Measurements from ENCODE around the gene TCP11L2. TPM values are rescaled to one million over a fixed set of nuclear protein-coding genes. Genes with fewer than 3 reads are reported as not detected.
A peak's percentile ranks its signal among the peaks of the same experiment; 100 is the strongest.

Gene TCP11L2
- total RNA-seq = 126 TPM
- long read RNA-seq, transcript TCP11L2-203 (7 exons, 1,788 nt) = major isoform, 10 of 21 reads
- long read RNA-seq, partial matches to known transcripts = 0 of 21 reads
- long read RNA-seq, other reads (novel, unspliced or antisense) = 7 of 21 reads

DNA sequence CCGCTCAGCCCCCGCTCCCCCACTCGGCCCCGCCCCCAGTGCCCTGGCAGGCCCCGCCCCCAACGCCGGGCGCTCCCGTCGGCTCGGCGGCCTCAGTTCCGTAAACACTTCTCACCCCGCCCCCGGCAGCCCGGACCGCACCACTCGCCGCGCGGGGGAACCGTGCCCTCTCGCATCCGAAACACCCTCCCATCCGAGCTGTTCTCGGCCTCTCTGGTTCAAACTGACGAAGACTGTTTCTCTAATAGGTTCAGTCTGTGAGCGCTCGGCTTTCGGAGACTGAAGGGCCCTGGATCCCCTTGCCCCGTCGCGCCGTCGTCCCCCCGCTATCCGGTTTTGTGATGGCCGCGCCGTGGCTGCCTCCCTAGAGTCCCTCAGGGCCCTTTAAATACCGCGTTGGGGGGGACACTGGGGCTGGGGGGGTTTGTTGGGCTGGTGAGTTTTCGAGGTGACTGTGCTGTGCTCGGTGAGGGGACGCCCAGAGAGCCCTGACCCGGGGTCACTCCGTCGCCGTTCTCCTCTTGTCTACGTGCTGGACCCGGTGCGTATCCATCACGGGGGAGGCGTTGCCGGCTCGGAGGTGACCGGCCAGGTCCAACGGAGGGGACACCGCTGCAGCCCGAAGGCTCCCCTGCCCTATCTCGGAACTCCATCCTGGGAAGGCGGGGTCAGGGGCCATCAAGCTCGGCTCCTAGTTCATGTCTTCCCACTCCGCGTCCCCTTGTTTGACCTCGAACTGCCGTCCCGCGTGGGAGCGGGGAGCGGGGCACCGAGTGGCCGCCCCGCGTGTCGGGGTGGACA, at the start of gene TCP11L2:
Gene TCP11L2 (plus strand): TSS at position 333 of the 801 bp plus-strand sequence. CDS start 8,343 bp downstream, outside the sequence.
- peak within 1 kb of the TSS; percentile 97 for H3K4me3 ChIP-seq
- intact Hi-C loops (cut with micrococcal nuclease) = no loop called here
- peak within 1 kb of the TSS; percentile 98 for H3K27ac ChIP-seq (replicated peaks)
- H3K36me3 ChIP-seq = peaks cover 6% of the 10 kb centered on the region
- H3K9me3 ChIP-seq (replicated peaks) = no peaks in the 10 kb centered on the region
- no peaks in the 10 kb centered on the region for H3K27me3 ChIP-seq (ENCODE audit: low read depth)
- peak; percentile 92 for DNase-seq
- TF ChIP-seq, protein P1, sequence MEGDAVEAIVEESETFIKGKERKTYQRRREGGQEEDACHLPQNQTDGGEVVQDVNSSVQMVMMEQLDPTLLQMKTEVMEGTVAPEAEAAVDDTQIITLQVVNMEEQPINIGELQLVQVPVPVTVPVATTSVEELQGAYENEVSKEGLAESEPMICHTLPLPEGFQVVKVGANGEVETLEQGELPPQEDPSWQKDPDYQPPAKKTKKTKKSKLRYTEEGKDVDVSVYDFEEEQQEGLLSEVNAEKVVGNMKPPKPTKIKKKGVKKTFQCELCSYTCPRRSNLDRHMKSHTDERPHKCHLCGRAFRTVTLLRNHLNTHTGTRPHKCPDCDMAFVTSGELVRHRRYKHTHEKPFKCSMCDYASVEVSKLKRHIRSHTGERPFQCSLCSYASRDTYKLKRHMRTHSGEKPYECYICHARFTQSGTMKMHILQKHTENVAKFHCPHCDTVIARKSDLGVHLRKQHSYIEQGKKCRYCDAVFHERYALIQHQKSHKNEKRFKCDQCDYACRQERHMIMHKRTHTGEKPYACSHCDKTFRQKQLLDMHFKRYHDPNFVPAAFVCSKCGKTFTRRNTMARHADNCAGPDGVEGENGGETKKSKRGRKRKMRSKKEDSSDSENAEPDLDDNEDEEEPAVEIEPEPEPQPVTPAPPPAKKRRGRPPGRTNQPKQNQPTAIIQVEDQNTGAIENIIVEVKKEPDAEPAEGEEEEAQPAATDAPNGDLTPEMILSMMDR (IDR thresholded peaks at IDR 0.05; ENCODE audit: borderline replicate concordance) = no peak
- peaks cover 83% of the 10 kb centered on the region for H3K4me1 ChIP-seq

DNA sequence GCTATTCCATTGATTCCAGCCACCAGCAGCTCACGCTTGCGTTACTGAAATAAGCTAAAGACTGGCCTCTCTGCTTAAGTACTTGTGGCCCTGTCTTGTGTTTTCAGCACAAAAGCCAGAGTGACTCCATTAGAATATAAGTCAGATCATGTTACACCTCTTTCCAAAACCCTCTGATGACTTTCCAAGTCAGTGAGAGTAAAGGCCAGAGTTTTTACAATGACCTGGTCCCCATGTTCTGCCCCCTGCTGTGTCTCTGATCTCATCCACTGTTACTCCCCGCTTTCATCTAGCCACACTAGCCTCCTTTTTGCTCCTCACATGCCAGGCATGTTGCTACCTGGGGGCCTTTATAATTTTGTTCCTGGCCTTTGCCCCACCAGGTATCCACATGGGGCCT, 47.8 kb upstream of the TCP11L2 start:
- Histone ChIP-seq H3K9me3 (replicated peaks) (no peaks in the 10 kb centered on the region), H3K27ac (replicated peaks) (no peak overlapping the region), H3K36me3 (no peaks in the 10 kb centered on the region), H3K27me3 (ENCODE audit: low read depth) (no peaks in the 10 kb centered on the region), H3K4me3 (no peak overlapping the region), H3K4me1 (peaks cover 1% of the 10 kb centered on the region)
- intact Hi-C loops (cut with micrococcal nuclease) = no loop called here
- TF ChIP-seq, protein P1 (IDR thresholded peaks at IDR 0.05; ENCODE audit: borderline replicate concordance) = no peak
- DNase-seq = no peak

DNA sequence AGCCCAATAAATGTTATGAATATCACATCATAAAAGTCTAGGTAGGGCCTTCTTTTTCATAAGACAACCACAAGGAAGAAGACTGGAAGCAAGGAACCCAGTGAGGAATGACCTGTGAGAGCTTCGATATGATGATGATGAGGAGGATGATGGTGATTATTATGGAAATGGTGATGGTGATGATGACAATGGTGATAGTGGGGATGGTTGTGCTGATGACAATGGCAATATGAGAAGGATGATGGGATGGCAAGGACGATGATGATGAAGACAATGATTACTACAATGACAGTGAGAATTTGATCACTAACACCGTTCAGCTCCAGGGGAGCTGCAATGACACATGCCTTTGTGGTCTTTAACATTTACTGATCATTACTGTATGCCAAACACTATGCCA, 47.0 kb upstream of the TCP11L2 start:
- no peaks in the 10 kb centered on the region for H3K9me3 ChIP-seq (replicated peaks)
- H3K27ac ChIP-seq (replicated peaks) = no peak overlapping the region
- no peaks in the 10 kb centered on the region for H3K27me3 ChIP-seq (ENCODE audit: low read depth)
- TF ChIP-seq, protein P1 (IDR thresholded peaks at IDR 0.05; ENCODE audit: borderline replicate concordance) = no peak
- no peaks in the 10 kb centered on the region for H3K36me3 ChIP-seq
- intact Hi-C loops (cut with micrococcal nuclease) = no loop called here
- no peak overlapping the region for H3K4me3 ChIP-seq
- H3K4me1 ChIP-seq = no peaks in the 10 kb centered on the region
- no peak for DNase-seq

DNA sequence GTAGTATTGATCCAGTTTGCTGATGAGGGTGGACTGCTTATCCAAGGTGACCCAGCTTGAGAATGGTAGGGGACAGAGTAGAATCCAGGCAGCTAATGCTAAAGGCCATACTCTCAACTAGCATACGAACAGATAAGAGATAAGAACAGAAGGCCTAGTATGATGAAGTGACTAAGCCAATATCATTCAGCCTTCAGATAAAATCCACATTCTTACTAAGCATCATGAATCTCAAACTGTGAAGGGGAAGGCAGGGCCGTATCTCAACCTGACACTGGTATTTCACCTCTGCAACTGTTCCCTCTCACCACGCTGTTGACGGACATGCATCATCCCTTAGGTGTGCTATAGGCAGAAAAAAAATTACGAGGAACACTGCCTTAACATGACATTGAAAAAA, 46.6 kb upstream of the TCP11L2 start:
- Histone ChIP-seq H3K36me3 (no peaks in the 10 kb centered on the region), H3K9me3 (replicated peaks) (no peaks in the 10 kb centered on the region), H3K27ac (replicated peaks) (no peak overlapping the region), H3K4me1 (no peaks in the 10 kb centered on the region), H3K4me3 (no peak overlapping the region), H3K27me3 (ENCODE audit: low read depth) (no peaks in the 10 kb centered on the region)
- intact Hi-C loops (cut with micrococcal nuclease) = no loop called here
- DNase-seq = no peak
- TF ChIP-seq, protein P1 (IDR thresholded peaks at IDR 0.05; ENCODE audit: borderline replicate concordance) = no peak

DNA sequence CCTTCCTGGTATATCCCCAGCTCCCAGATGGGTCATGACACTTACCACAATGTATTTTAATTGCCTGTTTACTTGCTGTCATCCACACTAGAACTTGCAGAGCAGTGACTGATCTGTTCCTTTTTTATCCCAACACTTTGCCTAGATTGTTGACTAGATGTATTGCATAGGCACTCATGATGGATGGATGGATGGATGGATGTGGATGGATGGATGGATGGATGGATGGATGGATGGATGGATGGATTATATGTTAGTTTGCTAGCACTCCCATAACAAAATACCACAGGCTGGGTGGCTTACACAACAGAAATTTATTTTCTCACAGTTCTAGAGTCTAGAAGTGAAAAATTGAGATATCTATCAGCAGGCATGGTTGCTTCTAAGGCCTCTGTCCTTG, 46.0 kb upstream of the TCP11L2 start:
- DNase-seq = no peak
- Histone ChIP-seq H3K9me3 (replicated peaks) (no peaks in the 10 kb centered on the region), H3K27me3 (ENCODE audit: low read depth) (no peaks in the 10 kb centered on the region), H3K36me3 (no peaks in the 10 kb centered on the region), H3K4me1 (no peaks in the 10 kb centered on the region), H3K4me3 (no peak overlapping the region), H3K27ac (replicated peaks) (no peak overlapping the region)
- intact Hi-C loops (cut with micrococcal nuclease) = no loop called here
- TF ChIP-seq, protein P1 (IDR thresholded peaks at IDR 0.05; ENCODE audit: borderline replicate concordance) = no peak

Measured in left ventricle myocardium inferior (tissue), 1 donor.